HL-60 (cell line): ENCODE data around the gene CIP2A.

Experiments
- DNase-seq, 2 experiments: peaks; one replicate each; pipeline ENCODE4 v3.0.0-alpha.2; 2010 to 2020; ENCODE audit warnings: low read depth in 1 of 2, low spot score in 1 of 2
- H3K27ac ChIP-seq: fragments of 250-450 bp; sonication (Bioruptor Pico); replicated peaks from 2 replicates; pipeline ENCODE4 v1.5.1; 2020; ENCODE audit warnings: mild to moderate bottlenecking, moderate library complexity
- H3K27me3 ChIP-seq: fragments of 250-450 bp; sonication (Bioruptor Pico); 2 replicates; pipeline ENCODE4 v1.5.1; 2021; ENCODE audit warnings: mild to moderate bottlenecking, moderate library complexity; ENCODE audit not compliant: insufficient read depth, poor library complexity, severe bottlenecking
- H3K4me3 ChIP-seq: replicated peaks from 2 replicates; pipeline ENCODE4 v1.5.1; 2011; ENCODE audit warnings: mild to moderate bottlenecking, control low read depth, low read length; ENCODE audit not compliant: insufficient read depth
- GABPA ChIP-seq: IDR thresholded peaks from 2 replicates; pipeline ENCODE4 v1.6.1; 2012; ENCODE audit warnings: low read depth
- POLR2AphosphoS5 ChIP-seq: IDR thresholded peaks from 2 replicates; pipeline ENCODE4 v1.6.1; 2012; ENCODE audit warnings: low read depth
- SPI1 ChIP-seq: IDR thresholded peaks from 2 replicates; pipeline ENCODE4 v1.6.1; 2012; ENCODE audit warnings: low read depth, mild to moderate bottlenecking, borderline replicate concordance
- TF ChIP-seq, protein P1 (sequence below): IDR thresholded peaks from one replicate; pipeline ENCODE4 v1.5.1; 2011; ENCODE audit warnings: low read length, control low read depth, inconsistent platforms; ENCODE audit not compliant: insufficient read depth
- TF ChIP-seq, protein P2 (sequence below): IDR thresholded peaks from 2 replicates; pipeline ENCODE4 v1.6.1; 2012; ENCODE audit warnings: low read depth; ENCODE audit not compliant: insufficient replicate concordance

CIP2A gene

DNA sequence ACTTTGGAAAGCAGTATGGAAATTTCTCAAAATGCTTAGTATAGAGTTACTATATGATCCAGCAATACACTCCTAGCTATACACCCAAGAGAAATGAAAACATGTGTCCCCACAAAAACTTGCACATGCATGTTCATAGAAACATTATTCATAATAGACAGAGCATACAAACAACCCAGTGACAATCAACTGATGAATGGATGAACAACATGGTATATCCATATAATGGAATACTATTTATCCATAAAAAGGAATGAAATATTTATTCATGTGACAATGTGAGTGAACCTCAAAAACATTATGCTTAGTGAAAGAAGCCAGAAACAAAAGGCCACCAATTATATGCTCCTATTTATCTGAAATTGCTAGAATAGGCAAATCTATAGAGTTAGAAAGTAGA is 85.5 kb downstream of the CIP2A start:
- no peak overlapping the region for H3K27ac ChIP-seq
- TF ChIP-seq, protein P1, sequence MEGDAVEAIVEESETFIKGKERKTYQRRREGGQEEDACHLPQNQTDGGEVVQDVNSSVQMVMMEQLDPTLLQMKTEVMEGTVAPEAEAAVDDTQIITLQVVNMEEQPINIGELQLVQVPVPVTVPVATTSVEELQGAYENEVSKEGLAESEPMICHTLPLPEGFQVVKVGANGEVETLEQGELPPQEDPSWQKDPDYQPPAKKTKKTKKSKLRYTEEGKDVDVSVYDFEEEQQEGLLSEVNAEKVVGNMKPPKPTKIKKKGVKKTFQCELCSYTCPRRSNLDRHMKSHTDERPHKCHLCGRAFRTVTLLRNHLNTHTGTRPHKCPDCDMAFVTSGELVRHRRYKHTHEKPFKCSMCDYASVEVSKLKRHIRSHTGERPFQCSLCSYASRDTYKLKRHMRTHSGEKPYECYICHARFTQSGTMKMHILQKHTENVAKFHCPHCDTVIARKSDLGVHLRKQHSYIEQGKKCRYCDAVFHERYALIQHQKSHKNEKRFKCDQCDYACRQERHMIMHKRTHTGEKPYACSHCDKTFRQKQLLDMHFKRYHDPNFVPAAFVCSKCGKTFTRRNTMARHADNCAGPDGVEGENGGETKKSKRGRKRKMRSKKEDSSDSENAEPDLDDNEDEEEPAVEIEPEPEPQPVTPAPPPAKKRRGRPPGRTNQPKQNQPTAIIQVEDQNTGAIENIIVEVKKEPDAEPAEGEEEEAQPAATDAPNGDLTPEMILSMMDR = no peak
- TF ChIP-seq SPI1 (no peak), GABPA (no peak), POLR2AphosphoS5 (no peak)
- TF ChIP-seq, protein P2, sequence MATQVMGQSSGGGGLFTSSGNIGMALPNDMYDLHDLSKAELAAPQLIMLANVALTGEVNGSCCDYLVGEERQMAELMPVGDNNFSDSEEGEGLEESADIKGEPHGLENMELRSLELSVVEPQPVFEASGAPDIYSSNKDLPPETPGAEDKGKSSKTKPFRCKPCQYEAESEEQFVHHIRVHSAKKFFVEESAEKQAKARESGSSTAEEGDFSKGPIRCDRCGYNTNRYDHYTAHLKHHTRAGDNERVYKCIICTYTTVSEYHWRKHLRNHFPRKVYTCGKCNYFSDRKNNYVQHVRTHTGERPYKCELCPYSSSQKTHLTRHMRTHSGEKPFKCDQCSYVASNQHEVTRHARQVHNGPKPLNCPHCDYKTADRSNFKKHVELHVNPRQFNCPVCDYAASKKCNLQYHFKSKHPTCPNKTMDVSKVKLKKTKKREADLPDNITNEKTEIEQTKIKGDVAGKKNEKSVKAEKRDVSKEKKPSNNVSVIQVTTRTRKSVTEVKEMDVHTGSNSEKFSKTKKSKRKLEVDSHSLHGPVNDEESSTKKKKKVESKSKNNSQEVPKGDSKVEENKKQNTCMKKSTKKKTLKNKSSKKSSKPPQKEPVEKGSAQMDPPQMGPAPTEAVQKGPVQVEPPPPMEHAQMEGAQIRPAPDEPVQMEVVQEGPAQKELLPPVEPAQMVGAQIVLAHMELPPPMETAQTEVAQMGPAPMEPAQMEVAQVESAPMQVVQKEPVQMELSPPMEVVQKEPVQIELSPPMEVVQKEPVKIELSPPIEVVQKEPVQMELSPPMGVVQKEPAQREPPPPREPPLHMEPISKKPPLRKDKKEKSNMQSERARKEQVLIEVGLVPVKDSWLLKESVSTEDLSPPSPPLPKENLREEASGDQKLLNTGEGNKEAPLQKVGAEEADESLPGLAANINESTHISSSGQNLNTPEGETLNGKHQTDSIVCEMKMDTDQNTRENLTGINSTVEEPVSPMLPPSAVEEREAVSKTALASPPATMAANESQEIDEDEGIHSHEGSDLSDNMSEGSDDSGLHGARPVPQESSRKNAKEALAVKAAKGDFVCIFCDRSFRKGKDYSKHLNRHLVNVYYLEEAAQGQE = no peak
- no peaks in the 10 kb centered on the region for H3K27me3 ChIP-seq
- H3K4me3 ChIP-seq = no peak overlapping the region
- no peak for DNase-seq

DNA sequence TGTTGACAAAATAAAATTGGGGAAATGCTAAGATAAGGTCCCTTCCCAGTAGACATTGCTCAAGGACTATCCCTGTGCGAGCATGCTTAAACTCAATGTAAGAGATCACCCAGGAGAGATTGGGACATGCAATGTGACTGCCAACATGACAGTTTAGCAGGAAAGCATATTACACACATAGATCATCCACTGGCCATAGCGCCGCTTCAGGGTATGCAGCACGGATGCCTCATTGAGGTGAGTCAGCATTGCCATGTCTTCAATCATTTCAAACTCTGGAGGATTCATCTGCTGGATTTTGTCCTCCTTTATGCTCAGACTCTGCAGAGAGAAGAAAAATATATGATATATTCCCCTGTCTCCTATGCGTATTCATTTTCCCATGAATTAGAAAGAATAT is 87.7 kb downstream of the CIP2A start:
- no peak overlapping the region for H3K4me3 ChIP-seq
- H3K27ac ChIP-seq = no peak overlapping the region
- H3K27me3 ChIP-seq = no peaks in the 10 kb centered on the region
- TF ChIP-seq, protein P2 = no peak
- TF ChIP-seq, protein P1 = no peak
- TF ChIP-seq POLR2AphosphoS5 (no peak), SPI1 (no peak), GABPA (no peak)
- DNase-seq = no peak

DNA sequence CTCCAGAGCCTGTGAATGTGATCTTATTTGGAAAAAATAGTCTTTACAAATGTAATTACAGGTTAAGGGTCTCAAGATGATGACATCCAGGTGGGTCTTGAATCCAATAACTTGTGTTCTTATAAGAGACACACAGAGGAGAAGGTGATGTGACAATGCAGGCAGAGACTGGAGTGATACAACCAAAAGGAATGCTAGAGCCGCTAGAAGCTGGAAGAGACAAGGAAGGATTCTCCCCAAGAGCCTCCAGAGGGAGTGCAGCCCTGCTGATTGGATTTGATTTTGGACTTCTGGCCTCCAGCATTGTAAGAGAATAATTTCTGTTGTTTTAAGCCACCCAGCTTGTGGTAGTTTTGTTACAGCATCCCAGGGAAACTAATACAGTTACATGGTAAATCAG is 88.5 kb downstream of the CIP2A start:
- H3K4me3 ChIP-seq = no peak overlapping the region
- H3K27me3 ChIP-seq = no peaks in the 10 kb centered on the region
- DNase-seq = no peak
- H3K27ac ChIP-seq = no peak overlapping the region
- TF ChIP-seq GABPA (no peak), SPI1 (no peak), POLR2AphosphoS5 (no peak)
- TF ChIP-seq, protein P1 = no peak
- TF ChIP-seq, protein P2 = no peak
